Epithelial cell of esophagus (primary cell): ENCODE results near the gene VPS37B.

Source experiments
- DNase-seq: peaks from one replicate; pipeline ENCODE4 v3.0.0; 2010; ENCODE audit warnings: low read depth
- H3K4me3 ChIP-seq: 2 replicates; pipeline ENCODE4 v1.5.1; 2011; ENCODE audit warnings: mild to moderate bottlenecking, low read length, control low read depth
- CTCF ChIP-seq: IDR thresholded peaks from 2 replicates; pipeline ENCODE4 v1.5.1; 2011; ENCODE audit warnings: low read depth, mild to moderate bottlenecking, low read length, control low read depth, inconsistent platforms; ENCODE audit not compliant: insufficient read depth; ENCODE audit errors: missing control alignments

Gene VPS37B

GRCh38 chr12:122927756-122928403, 32.0 kb upstream of the VPS37B start:
- DNase-seq = no peak
- no peak overlapping the region for H3K4me3 ChIP-seq
- no peak for TF ChIP-seq CTCF

- no peak overlapping the region for H3K4me3 ChIP-seq
- TF ChIP-seq CTCF = no peak
- no peak for DNase-seq
Observed at GRCh38 chr12:122921917-122922316, 26.0 kb upstream of the VPS37B start.

- no peak overlapping the region for H3K4me3 ChIP-seq
- DNase-seq = no peak
- TF ChIP-seq CTCF = no peak
Observed at GRCh38 chr12:122920687-122921086, 24.8 kb upstream of the VPS37B start.

GRCh38 chr12:122918827-122919226, 22.9 kb upstream of the VPS37B start:
- no peak overlapping the region for H3K4me3 ChIP-seq
- DNase-seq = peak; percentile 65
- TF ChIP-seq CTCF = no peak

GRCh38 chr12:122917507-122918121, 21.7 kb upstream of the VPS37B start:
- DNase-seq = peak; percentile 70
- TF ChIP-seq CTCF = no peak
- no peak overlapping the region for H3K4me3 ChIP-seq

- no peak for DNase-seq
- H3K4me3 ChIP-seq = no peak overlapping the region
- TF ChIP-seq CTCF = no peak
Observed at GRCh38 chr12:122909442-122910288, 13.7 kb upstream of the VPS37B start.
